ENCODE data around the gene RXRB. TPM values are rescaled to one million over a fixed set of nuclear protein-coding genes. Genes with fewer than 3 reads are reported as not detected.

The RXRB gene
- polyA plus RNA-seq, 3 donors = 4.5 to 74.5 (median 5.1) TPM

DNA sequence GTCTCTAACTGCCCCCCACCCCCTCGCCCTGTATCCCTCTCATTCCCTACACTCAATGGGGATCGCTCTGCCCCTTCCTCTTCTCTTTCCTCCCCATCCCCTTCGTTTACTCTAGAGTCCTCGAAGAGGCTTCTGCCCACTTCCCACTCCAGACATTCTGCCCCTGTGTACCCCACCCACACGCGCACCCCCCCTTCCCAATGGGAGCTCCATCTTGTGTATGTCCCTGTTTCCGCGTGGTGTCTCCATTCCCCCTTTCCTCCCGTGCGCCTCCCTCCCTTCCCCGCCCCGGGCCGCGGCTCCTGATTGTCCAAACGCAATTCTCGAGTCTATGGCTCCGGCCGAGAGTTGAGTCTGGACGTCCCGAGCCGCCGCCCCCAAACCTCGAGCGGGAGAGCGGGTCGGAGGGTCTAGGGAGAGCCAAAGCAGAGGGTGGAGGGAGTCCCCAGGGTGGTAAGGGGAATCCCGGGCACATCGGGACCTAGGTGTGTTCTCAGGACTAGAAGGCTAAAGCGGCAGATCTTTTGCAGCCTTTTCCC, 7.2 kb upstream of the RXRB start:
- peak overlapping the region; percentile 83 to 95 (median 88) for H3K27ac Mint-ChIP-seq
- intact Hi-C loops (cut with micrococcal nuclease) = loop anchor here in 1 of 2 donors (10.0 kb wide), 1 partner anchor 207 kb away; the partner anchor contains the start of genes CUTA and PHF1
- WGBS (ENCODE audit: insufficient coverage) = under 1% methylated on average over 25 of the region's 29 CpGs
- H3K36me3 ChIP-seq (replicated peaks in 1 of 2; ENCODE audit: control insufficient read depth in 1 of 2, insufficient read depth in 2 of 2, low read length in 2 of 2) = peaks cover 22 to 42% of the 10 kb centered on the region in 2 donors
- peaks cover 6% of the 10 kb centered on the region for H3K79me2 ChIP-seq (ENCODE audit: insufficient read depth, low read length)
- DNase-seq = peak in 1 of 3 donors; percentile 28
- peak overlapping the region; percentile 99 for H3K4me2 ChIP-seq (replicated peaks; ENCODE audit: extremely low read depth, low read length, poor library complexity, severe bottlenecking)
- peaks cover 30 to 43% of the 10 kb centered on the region in 2 donors for H3K4me1 ChIP-seq (ENCODE audit: control insufficient read depth in 1 of 2, insufficient read depth in 2 of 2, low read length in 2 of 2)
- peak overlapping the region; percentile 97 for H2AFZ ChIP-seq (ENCODE audit: insufficient read depth, low read depth, low read length, poor library complexity, severe bottlenecking)
- peak overlapping the region; percentile 54 to 87 for H3K27ac ChIP-seq (ENCODE audit: low read depth in 1 of 2, low read length in 2 of 2)
- H3K4me3 Mint-ChIP-seq = peak overlapping the region; percentile 92 to 96
- H3K4me3 ChIP-seq (replicated peaks in 1 of 3; ENCODE audit: low read depth in 2 of 3, low read length in 3 of 3) = peak overlapping the region; percentile 73 to 92 (median 89)
- peaks cover 34 to 36% of the 10 kb centered on the region in 2 donors for H3K36me3 Mint-ChIP-seq
- peak overlapping the region; percentile 83 for H3K9ac ChIP-seq (ENCODE audit: insufficient read depth, low read length, poor library complexity, severe bottlenecking)
- peaks cover 8 to 20% (median 19%) of the 10 kb centered on the region in 3 donors for H3K27me3 Mint-ChIP-seq (ENCODE audit: low read depth in 3 of 3)
- H3K9me3 ChIP-seq (replicated peaks in 1 of 2; ENCODE audit: control insufficient read depth in 1 of 2, insufficient read depth in 1 of 2, low read length in 2 of 2) = no peaks in the 10 kb centered on the region
- H3K4me1 Mint-ChIP-seq = peaks cover 36% of the 10 kb centered on the region
- peaks cover 0 to 6% of the 10 kb centered on the region in 2 donors for H3K27me3 ChIP-seq (ENCODE audit: control insufficient read depth in 2 of 2, insufficient read depth in 2 of 2, low read length in 2 of 2)
- TF ChIP-seq, protein P1, sequence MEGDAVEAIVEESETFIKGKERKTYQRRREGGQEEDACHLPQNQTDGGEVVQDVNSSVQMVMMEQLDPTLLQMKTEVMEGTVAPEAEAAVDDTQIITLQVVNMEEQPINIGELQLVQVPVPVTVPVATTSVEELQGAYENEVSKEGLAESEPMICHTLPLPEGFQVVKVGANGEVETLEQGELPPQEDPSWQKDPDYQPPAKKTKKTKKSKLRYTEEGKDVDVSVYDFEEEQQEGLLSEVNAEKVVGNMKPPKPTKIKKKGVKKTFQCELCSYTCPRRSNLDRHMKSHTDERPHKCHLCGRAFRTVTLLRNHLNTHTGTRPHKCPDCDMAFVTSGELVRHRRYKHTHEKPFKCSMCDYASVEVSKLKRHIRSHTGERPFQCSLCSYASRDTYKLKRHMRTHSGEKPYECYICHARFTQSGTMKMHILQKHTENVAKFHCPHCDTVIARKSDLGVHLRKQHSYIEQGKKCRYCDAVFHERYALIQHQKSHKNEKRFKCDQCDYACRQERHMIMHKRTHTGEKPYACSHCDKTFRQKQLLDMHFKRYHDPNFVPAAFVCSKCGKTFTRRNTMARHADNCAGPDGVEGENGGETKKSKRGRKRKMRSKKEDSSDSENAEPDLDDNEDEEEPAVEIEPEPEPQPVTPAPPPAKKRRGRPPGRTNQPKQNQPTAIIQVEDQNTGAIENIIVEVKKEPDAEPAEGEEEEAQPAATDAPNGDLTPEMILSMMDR (IDR thresholded peaks at IDR 0.05) = no peak
- H3K9me3 Mint-ChIP-seq = no peaks in the 10 kb centered on the region
- H4K20me1 ChIP-seq (ENCODE audit: insufficient read depth, low read length) = peaks cover 9% of the 10 kb centered on the region

DNA sequence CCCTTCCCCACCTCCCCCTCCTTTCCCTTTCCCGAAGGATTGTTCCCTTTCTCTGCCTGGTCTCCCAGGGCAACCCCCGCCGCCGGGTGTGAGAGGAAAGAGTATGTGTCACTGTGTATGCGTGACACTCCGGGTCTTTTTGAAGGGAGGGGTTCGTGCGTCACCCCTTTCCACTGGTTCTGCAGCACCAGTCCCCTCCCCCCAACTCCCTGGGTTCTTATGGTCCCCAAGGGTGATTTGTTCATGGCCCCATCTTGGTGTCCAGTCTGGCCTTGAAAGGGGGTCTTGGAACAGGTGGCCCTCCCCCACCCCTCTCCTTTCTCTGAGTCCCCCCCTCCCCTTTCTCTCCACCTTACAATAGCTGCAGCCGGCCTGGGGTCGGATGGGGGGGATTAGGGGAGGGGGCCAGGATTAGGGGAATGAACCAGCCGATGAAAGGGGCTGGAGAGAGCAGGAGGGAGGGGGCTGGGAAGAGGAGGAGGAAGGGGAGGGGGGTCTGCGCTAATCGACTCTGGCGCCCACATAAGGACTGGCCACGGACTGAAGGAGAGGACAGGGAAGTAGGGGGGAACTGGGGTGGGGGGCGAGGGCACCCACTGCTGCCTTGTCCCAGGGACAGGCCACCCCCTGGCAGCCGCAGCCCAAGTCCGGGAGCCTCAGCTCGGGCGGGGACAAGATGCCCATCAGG, 6.5 kb upstream of the RXRB start:
- TF ChIP-seq, protein P1 (IDR thresholded peaks at IDR 0.05) = no peak
- Mint-ChIP-seq H3K4me3 (peak overlapping the region; percentile 92 to 96), H3K27ac (peak overlapping the region in 2 of 7 donors; percentile 28 to 95), H3K4me1 (peaks cover 38% of the 10 kb centered on the region), H3K9me3 (no peaks in the 10 kb centered on the region), H3K27me3 (ENCODE audit: low read depth in 3 of 3) (peaks cover 2 to 14% (median 13%) of the 10 kb centered on the region in 3 donors), H3K36me3 (peaks cover 34 to 36% of the 10 kb centered on the region in 2 donors)
- 3% methylated on average over 5 of the region's 20 CpGs for WGBS (ENCODE audit: insufficient coverage)
- DNase-seq = peak in 1 of 3 donors; percentile 37
- peaks cover 28 to 45% of the 10 kb centered on the region in 2 donors for H3K4me1 ChIP-seq (ENCODE audit: control insufficient read depth in 1 of 2, insufficient read depth in 2 of 2, low read length in 2 of 2)
- peaks cover 12% of the 10 kb centered on the region for H3K79me2 ChIP-seq (ENCODE audit: insufficient read depth, low read length)
- peak overlapping the region in 1 of 3 experiments; percentile 92 for H3K4me3 ChIP-seq (replicated peaks in 1 of 3; ENCODE audit: low read depth in 2 of 3, low read length in 3 of 3)
- H3K27ac ChIP-seq (ENCODE audit: low read depth in 1 of 2, low read length in 2 of 2) = no peak overlapping the region
- H3K27me3 ChIP-seq (ENCODE audit: control insufficient read depth in 2 of 2, insufficient read depth in 2 of 2, low read length in 2 of 2) = no peaks in the 10 kb centered on the region
- peaks cover 9% of the 10 kb centered on the region for H4K20me1 ChIP-seq (ENCODE audit: insufficient read depth, low read length)
- H3K9me3 ChIP-seq (replicated peaks in 1 of 2; ENCODE audit: control insufficient read depth in 1 of 2, insufficient read depth in 1 of 2, low read length in 2 of 2) = no peaks in the 10 kb centered on the region
- peak overlapping the region; percentile 83 for H3K9ac ChIP-seq (ENCODE audit: insufficient read depth, low read length, poor library complexity, severe bottlenecking)
- intact Hi-C loops (cut with micrococcal nuclease) = loop anchor here in 1 of 2 donors (10.0 kb wide), 1 partner anchor 208 kb away; the partner anchor contains the start of genes CUTA and PHF1
- peak overlapping the region; percentile 99 for H3K4me2 ChIP-seq (replicated peaks; ENCODE audit: extremely low read depth, low read length, poor library complexity, severe bottlenecking)
- H3K36me3 ChIP-seq (replicated peaks in 1 of 2; ENCODE audit: control insufficient read depth in 1 of 2, insufficient read depth in 2 of 2, low read length in 2 of 2) = peaks cover 28 to 43% of the 10 kb centered on the region in 2 donors
- H2AFZ ChIP-seq (ENCODE audit: insufficient read depth, low read depth, low read length, poor library complexity, severe bottlenecking) = peak overlapping the region; percentile 97
